HG02870 (cell line): ENCODE results near the gene TSPAN14.
"Not testable (repeated sequence)": the region's sequence is repeated elsewhere in the genome, so short reads cannot be mapped to it uniquely, and the experiment has no call there.

Experiments
- ATAC-seq: cut with Tn5 transposase; IDR thresholded peaks from one replicate; pipeline ENCODE4 v1.9.1; 2021; ENCODE audit warnings: mild to moderate bottlenecking, moderate library complexity; ENCODE audit not compliant: unreplicated experiment

The TSPAN14 gene

DNA sequence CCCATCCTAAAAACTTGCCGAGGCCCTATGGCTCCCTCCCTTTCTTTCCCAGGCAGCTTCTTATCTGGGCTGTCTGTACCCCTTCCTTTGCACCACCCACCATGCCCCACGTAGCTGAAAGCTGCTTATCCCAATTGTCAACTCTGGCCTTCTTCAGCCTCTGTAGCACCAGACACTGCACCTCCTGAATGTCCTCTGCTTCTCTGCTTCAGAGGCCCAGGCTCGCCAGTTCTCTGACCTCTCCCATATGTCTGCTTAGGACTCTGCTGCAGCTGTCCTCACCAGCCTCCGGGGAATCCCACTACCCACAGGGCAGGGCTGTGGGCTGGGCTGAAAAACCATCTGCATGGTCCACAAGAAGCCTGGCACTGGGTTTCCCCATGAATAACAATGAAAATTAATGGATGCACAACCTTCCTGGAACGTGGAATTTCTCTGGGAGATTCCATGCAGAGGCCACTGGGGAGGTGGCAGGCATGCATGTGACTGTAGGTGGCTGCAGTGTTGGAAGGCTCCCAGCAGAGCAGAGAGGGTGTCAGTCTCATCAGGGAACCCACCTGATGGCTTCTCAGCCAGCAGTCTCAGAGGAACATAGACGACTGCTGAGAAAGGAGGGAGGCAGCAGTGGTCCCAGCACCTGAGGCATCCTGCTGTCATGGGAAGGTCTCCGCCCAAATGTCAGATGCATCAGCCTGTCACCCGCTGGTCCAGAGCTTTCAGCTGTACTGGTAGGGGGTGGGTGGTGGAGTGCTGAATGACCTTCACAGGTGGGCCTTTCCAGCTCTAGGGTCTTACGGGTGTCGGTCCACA, 66.8 kb downstream of the TSPAN14 start:
- ATAC-seq = no peak

DNA sequence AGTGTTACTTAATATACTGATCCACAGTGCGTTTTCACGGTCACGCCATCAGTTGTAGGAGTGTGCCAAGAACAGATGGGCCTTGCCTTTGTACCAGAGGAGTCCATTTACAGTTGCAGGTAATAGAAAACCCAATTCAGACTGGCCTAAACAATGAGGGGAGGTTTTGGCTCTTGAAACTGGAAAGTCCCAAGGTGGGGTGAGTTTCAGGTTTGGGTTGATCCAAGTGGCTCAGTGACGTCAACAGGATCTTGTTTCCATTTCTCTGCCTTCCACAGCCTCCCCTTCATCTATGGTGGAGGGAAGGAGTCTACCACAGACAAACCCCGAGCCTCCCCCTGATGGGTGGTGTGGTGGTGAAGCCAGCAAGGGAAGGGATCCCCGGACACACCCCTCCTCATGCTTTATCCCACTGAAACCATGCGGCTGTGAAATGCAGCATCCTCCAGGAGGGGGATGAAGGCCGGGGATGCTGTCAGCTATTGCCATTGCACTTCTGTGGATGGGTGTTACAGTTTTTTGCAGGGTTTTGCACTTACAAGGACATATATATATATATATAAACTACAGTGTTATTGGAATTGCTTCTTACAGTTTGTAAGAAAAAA, 68.8 kb downstream of the TSPAN14 start:
- no peak for ATAC-seq

DNA sequence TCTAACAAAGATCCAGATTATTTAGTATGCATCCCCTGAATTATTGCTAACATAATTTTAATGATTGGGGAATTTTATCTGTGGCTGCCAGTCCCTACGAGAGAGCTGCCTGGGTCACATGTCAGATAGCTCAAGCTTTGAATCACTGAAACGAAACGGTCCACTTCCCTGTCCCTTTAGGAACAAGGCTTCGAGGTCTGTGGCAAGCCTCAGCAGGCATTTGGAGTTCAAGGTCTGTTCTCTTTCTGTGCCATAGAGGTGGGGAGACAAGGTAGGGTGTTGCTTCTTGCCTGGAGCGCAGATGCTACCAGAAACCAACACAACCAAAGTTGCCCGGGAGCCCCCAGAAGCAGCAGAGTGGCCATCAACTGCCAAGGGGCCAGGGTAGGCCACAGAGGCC, 69.7 kb downstream of the TSPAN14 start:
- no peak for ATAC-seq

DNA sequence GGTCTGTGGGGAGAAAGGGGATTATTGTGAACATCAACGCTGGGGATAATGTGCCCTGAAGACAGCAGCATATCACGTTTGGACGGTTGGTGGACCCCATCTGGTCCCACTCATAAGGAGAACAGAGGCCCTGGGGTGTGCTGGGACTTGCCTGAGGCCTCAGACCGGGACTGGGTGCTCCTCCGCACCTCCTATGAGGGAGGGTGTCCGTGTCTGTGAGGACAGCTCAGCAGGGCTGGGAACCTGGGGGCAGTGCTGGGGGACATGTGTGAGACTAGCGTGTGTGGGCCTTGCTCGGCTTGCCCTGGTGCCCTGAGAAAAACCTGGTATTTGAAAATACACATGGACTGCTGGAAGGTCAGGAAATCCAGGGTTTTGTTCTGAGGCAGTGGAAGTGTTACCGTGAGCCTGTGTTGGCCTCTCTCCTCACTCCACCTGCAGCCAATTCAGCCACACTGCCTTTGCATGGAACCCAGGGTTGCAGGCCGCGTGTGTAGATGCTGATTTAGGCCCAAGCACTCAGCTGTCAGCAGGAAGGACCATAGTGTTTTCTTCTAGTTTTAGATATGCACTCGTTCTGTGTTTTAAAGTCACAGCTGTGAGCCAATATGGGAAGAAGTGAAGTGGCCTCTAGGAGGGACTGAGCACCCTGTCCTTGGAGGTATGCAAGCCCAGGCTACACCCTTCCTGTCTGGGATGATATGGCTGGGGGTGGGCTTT, 70.2 kb downstream of the TSPAN14 start:
- no peak for ATAC-seq

DNA sequence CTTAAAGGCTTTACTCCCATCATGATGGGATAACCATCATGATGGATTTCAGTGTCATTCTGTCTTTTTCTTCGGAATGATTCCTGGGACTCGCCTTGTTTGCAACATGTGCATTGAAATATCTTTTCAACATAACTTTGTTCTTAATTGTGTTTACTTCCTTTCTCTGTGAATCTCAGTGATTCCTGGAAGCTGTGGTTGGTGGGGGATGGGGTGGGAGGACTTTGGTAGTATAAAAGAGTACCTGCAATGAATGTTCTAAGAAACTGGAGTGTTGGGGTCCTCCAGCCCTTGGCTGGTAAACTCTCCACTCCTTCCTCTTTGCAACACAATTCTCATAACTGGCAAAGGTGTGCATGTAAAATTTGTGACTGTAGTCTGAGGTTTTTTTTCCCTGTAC, 72.1 kb downstream of the TSPAN14 start:
- no peak for ATAC-seq

DNA sequence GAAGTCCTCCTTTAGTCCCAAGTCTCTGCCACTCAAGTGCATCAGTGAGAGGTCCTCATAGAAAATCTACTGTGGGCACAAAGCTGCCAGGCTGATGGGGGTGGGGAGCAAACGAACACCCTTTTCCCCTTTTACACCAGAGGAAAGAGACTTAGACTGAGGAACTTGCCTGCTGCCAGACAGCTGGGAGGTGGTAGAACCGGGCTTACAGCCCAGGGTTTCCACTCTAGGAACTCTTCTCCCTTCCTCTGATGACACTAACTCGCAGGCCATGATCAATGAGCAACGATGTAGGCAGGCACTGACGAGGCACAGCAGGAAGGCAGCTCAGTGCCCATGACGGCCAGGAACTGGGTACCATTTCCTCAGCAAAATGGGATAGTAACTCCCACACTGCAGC, 72.6 kb downstream of the TSPAN14 start:
- ATAC-seq = no peak

DNA sequence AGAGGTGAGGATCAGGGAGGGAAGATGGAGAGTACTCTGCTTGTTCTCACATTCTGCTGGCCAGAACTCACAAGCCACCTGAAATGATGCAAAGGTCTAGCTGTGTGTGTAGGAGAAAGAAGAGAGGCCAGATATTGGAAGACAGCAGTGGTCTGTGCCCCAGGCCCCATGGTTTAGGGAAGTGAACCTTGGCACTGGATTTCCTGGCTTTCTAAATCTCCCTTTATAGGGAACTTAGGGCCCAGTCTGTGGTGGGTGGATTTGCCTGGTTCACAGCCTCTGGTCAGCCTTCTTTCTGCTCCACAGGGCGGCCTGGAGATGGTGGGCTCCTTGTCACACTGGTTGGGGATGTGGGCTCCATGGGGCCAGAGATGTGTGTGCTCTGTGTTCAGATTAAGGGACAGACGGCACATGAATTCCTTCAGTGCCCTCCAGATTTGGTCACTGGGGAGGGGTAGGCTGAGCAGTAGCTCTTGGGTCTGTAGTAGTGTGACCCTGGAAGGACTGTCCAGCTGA, 74.1 kb downstream of the TSPAN14 start:
- no peak for ATAC-seq

DNA sequence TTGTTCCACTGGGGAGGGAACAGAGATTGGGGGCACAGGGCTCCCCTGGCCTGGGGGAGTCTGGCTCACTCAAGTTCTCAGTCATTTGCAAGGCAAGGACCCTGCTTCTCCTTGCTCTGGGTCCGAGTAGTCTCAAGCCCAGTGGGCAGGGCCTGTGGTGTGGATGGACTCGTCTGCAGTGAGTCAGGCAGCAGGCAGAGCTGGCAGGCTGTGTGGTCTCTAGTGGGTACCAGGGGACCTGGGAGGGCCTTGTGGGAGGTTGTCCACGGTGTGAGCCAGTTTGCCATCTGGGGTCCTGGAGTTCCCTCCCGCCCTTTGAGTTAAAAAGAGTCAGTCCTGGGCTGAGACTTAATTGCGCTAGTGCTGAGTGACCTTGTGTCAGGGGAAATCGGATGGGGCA, 74.8 kb downstream of the TSPAN14 start:
- ATAC-seq = no peak

DNA sequence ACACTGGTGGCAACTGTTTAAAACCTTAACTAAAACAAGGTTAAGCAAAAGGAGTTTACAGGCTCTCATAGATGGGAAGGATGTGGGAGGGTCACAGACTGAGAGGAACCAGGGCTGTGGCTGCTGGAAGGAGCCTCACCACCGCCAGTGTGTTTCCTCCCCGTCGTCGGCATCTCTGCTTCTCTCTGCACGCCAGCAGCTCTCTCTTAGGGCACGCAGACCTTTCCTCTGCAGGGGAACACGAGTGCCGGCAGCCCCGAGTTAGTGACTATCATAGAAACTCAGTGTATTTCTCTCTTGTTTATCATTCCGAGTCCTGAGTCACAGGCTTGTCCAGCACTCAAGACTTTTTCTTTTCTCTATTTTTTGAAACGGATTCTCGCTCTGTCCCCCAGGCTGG, 75.5 kb downstream of the TSPAN14 start:
- ATAC-seq = no peak

DNA sequence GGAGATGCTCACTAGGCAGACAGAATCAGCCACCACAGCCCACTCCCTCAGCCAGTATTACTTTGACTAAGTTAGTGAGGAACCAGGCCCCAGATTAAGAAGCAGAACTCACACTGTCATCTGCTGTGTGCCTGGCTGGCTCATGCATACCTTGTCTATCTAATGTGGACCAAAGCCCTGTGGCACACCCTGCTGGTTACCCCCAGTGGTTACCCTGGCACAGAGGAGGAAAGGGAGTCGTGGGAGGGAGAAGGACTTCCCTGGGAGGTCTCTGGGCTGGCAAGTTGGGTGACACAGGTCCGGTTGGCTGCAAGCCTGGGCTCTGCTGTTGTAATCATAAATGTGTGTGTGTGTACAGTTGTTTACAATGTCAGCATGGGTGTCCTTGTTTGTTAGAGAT, 76.1 kb downstream of the TSPAN14 start:
- ATAC-seq = no peak

DNA sequence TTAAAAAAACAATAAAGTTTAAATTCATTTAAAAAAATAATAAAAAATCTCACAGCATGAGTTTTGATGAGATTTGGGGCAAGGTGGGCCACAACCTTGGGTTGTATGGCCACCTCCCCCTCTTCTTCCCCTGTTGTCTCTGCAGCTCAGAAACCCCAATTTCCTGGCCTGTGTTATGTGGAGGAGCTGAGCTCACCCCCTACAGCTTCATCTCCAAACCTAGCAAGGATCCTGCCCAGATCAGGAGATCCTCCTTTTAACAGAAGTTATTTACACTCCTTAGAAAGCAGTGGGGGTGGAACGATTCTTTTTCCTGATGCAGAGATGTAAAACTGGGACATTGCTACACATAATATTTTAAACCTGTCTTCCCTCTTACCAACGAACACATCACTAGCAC, 76.7 kb downstream of the TSPAN14 start:
- no peak for ATAC-seq

DNA sequence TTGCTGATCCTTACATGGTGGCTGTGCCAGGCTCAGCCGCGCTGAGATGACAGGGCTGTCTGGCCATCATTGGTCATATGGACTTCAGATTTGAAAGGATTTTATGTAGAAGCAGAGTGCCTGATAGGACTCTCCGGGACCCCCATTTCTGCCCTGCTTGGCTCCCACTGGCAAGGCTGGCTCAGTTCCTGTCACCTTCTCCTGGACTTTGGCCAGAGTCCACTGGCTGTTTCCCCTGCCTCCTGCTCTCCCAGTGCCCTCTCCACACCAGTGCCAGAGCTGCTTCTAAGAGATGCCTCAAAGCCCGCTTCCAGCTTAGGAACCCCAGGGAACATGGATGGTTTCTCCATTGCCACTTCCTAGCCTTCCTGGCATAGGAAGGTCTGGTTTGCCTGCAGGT, 78.5 kb downstream of the TSPAN14 start:
- no peak for ATAC-seq

DNA sequence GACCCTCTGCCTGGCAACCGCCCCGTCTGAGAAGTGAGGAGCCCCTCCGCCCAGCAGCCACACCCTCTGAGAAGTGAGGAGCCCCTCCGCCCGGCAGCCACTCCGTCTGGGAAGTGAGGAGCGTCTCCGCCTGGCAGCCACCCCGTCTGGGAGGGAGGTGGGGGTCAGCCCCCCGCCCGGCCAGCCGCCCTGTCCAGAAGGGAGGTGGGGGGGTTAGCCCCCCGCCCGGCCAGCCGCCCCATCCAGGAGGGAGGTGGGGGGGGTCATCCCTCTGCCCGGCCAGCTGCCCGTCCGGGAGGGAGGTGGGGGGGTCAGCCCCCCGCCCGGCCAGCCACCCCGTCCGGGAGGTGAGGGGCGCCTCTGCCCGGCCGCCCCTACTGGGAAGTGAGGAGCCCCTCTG, 79.9 kb downstream of the TSPAN14 start:
- ATAC-seq = not testable (repeated sequence)

DNA sequence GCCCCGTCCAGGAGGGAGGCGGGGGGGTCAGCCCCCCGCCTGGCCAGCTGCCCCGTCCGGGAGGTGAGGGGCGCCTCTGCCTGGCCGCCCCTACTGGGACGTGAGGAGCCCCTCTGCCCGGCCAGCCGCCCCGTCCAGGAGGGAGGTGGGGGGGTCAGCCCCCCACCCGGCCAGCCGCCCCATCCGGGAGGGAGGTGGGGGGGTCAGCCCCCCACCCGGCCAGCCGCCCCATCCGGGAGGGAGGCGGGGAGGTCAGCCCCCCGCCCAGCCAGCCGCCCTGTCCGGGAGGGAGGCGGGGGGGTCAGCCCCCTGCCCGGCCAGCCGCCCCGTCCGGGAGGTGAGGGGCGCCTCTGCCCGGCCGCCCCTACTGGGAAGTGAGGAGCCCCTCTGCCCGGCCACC, 80.5 kb downstream of the TSPAN14 start:
- not testable (repeated sequence) for ATAC-seq

DNA sequence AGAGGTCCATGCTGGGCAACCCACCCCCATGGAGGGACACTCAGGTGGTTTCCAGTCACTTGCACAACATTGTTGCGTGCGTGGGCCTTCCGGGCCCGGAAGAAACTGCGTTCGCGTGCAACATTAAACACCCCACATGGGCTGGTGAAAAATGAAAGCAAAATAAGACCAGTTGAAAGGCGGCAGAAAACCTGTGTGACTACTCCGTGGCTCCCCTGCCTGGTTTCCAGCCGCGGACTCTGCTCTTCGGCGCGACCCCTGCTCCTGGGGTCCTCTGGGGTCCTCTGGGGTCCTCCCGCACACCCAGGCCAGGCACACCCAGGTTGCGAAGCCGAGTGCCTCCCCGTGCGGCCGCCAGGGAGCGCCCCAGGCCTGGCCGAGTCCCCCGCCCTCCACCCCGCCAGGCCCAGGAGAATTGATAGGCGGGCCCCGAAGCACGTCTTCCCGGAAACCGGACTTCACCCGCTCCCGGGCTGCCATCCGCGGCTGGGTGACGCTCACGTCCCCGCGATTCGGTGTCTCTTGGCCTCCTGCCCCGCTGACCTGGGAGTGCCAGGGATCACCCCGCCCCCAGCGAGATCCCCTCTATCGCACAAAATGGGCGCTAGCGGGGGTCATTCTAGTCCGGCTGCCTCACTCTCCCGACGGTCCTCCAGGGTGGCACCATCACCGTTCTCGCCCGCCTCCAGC, 81.7 kb downstream of the TSPAN14 start:
- peak; percentile 61 for ATAC-seq

DNA sequence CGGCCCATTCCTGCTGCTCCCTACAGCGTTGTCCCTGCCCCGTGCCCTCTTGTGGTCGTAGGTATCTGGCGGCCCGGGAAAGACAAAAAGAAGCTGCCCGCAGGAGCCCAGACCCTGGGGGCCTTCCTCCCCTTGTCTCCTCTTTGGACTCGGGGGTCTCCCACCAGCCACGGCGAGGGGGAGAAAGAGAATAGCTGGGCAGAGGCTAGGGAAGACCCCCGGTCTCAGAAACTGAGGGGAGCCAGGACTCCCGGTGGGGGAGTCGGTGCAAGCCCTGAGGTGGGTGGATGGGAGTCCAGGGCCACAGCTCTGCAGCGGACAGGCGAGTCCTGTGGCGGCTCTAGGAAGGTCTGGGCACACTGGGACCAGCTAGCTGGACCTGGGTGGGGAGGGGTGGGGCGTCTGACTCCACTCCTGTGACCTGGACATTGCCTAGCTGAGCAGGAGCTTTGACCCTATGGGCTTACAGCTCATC, 82.3 kb downstream of the TSPAN14 start:
- ATAC-seq = no peak

DNA sequence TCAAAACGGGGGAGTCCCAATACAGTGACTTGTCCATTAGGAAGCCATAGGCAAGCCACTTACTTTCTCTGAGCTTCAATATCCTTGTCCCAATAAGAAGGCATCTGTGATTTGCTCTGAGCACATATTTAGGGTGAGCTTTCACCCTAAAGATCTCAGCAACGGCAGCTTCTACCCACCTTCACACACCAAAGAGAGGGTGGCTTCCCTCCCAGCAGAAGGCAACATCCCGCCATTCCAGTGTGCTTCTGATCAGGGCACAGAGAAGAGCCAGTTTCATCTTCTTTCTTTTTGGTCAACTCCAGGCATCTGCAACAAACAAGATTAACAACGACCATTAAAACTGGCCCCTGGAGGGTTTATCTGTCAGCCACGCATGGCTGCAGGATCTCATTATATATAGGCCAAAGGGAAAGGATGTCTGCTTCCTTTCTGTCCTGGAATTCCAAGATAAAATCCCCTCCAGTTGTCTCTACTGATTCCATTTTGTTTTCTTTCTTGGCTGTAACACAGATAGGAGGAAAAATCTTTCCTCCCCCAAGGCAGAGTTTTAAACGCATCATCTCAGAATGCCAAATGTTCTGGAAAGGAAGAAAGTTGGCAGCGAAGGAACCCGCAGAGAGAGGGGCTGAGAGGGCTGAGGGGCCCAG, 83.1 kb downstream of the TSPAN14 start:
- no peak for ATAC-seq

DNA sequence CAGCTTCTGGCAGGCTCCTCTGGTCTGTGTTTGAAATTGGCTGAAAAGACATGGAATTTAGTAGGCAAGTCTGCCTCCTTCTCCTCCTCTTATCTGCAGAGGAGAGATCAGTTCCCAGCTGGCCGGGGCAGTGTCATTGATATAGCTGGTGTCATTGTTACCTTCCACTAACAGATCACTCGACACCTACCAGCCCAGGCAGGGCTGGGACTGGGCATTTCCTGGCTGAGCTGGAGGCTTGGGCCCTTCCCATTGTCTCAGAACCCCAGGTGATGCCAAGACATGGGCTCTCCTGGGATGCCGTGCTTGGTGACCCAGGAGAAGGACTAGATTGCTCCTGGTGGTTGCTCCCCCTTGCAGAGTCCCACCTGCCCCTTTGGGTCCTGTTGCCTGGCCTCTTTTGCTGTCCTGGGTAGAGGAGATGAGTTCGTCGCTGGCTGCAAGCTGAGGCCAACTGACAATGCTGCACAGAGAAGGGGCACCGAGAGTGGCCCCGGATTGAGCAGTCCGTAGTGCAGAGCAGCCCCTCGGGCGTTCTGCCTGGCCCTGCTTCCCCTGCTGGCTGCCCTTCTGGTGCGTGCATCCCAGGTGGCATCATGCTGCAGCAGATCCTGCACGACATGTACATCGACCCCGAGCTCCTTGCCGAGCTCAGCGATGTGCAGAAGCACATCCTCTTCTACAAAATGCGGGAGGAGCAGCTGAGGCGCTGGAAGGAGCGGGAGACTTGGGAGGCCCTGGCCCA, 83.8 kb downstream of the TSPAN14 start, which contains the start of gene SH2D4B:
Gene SH2D4B, plus strand, starts transcription at position 167 of the 745 bp plus-strand sequence. Its CDS starts 430 bp downstream, at position 597.
- ATAC-seq = no peak

DNA sequence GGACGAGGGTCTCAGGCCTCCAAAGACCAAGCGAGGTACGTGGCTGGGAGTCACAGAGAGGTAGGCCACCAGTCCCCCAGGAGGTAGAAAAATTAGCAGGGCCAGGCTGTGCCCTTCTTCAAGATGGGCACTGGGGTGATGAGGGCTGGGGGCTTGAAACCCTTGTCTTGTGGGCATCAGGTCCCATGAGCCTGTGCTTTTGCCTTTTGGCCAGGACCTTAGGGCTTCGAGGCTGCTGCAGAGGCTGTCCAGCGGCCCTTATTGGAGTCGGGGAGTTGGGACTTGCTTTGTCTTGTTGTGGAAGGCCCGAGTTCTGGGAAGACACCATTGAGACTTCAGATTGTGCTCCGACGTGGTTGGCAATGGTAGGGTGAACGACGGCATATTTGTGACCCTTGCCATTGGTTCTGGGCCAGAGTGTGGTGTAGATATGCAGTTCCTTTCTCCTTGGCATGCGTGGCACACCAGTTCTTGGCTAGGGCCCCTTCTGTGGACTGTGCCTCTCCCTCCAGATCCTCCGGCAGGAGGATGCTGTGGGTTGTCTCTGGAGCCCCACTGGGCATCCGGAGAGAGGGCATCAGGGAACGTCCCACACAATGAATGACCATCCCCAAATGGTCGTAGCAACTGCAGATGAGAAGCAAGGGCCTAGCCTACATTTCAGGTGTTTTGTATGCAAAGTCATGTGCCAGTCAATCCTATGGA, 84.5 kb downstream of the TSPAN14 start:
- ATAC-seq = no peak
